IgD-negative memory B cell (primary cell): ENCODE data around the gene CSPG4. TPM values are rescaled to one million over a fixed set of nuclear protein-coding genes. Genes with fewer than 3 reads are reported as not detected.

Experiments
- H3K27ac Mint-ChIP-seq, 3 donors: one replicate each; pipeline ENCODE4 v1.8.0; 2020 to 2022; ENCODE audit warnings: mild to moderate bottlenecking in 3 of 3, mixed read lengths in 3 of 3, moderate library complexity in 1 of 3
- H3K27me3 Mint-ChIP-seq: one replicate; pipeline ENCODE4 v1.8.0; 2021; ENCODE audit warnings: mixed read lengths
- H3K36me3 Mint-ChIP-seq: one replicate; pipeline ENCODE4 v1.8.0; 2020; ENCODE audit warnings: mild to moderate bottlenecking, mixed read lengths
- H3K4me1 Mint-ChIP-seq, 3 donors: one replicate each; pipeline ENCODE4 v1.8.0; 2020 to 2022; ENCODE audit warnings: mixed read lengths in 3 of 3, mild to moderate bottlenecking in 1 of 3
- H3K4me3 Mint-ChIP-seq, 4 donors: one replicate each; pipeline ENCODE4 v1.8.0; 2020 to 2022; ENCODE audit warnings: mild to moderate bottlenecking in 4 of 4, mixed read lengths in 4 of 4, moderate library complexity in 3 of 4
- H3K9me3 Mint-ChIP-seq, 3 donors: one replicate each; pipeline ENCODE4 v1.8.0; 2020 to 2021; ENCODE audit warnings: mixed read lengths in 3 of 3, mild to moderate bottlenecking in 1 of 3
- polyA plus RNA-seq: library from polyadenylated mRNA; unstranded; fragments of 300-500 nt; fragmentation: Illumina TruSeq; gene quantifications from one replicate; pipeline ENCODE4 v1.2.3, GENCODE V29; 2021

The CSPG4 gene
- polyA plus RNA-seq, 1 donor from 2014 or later, result not detected

GRCh38 chr15:75669191-75669878 lies 43.3 kb downstream of the CSPG4 start:
- Mint-ChIP-seq H3K36me3 (peaks cover 1% of the 10 kb centered on the region), H3K9me3 (no peaks in the 10 kb centered on the region), H3K4me3 (no peak overlapping the region), H3K27ac (no peak overlapping the region), H3K27me3 (peaks cover 4% of the 10 kb centered on the region), H3K4me1 (no peaks in the 10 kb centered on the region)

- H3K36me3 Mint-ChIP-seq, result peaks cover 1% of the 10 kb centered on the region
- no peaks in the 10 kb centered on the region for H3K4me1 Mint-ChIP-seq
- no peaks in the 10 kb centered on the region for H3K9me3 Mint-ChIP-seq
- H3K27me3 Mint-ChIP-seq, result peaks cover 4% of the 10 kb centered on the region
- no peak overlapping the region for H3K4me3 Mint-ChIP-seq
- no peak overlapping the region for H3K27ac Mint-ChIP-seq
Measured at GRCh38 chr15:75666823-75667501, 45.7 kb downstream of the CSPG4 start.

- no peak overlapping the region for H3K27ac Mint-ChIP-seq
- H3K4me3 Mint-ChIP-seq, result no peak overlapping the region
- H3K4me1 Mint-ChIP-seq, result no peaks in the 10 kb centered on the region
- no peaks in the 10 kb centered on the region for H3K9me3 Mint-ChIP-seq
- no peaks in the 10 kb centered on the region for H3K36me3 Mint-ChIP-seq
- peaks cover 4% of the 10 kb centered on the region for H3K27me3 Mint-ChIP-seq
Measured at GRCh38 chr15:75663931-75664421, 48.7 kb downstream of the CSPG4 start.

GRCh38 chr15:75662823-75663519 lies 49.7 kb downstream of the CSPG4 start:
- Mint-ChIP-seq H3K9me3 (no peaks in the 10 kb centered on the region), H3K4me1 (no peaks in the 10 kb centered on the region), H3K27me3 (peaks cover 4% of the 10 kb centered on the region), H3K36me3 (no peaks in the 10 kb centered on the region), H3K4me3 (no peak overlapping the region), H3K27ac (no peak overlapping the region)

- Mint-ChIP-seq H3K9me3 (no peaks in the 10 kb centered on the region), H3K36me3 (no peaks in the 10 kb centered on the region), H3K4me1 (no peaks in the 10 kb centered on the region), H3K27ac (no peak overlapping the region), H3K27me3 (peaks cover 4% of the 10 kb centered on the region), H3K4me3 (no peak overlapping the region)
Measured at GRCh38 chr15:75661756-75662140, 50.9 kb downstream of the CSPG4 start.

GRCh38 chr15:75661100-75661755 lies 51.4 kb downstream of the CSPG4 start:
- Mint-ChIP-seq H3K36me3 (no peaks in the 10 kb centered on the region), H3K4me1 (no peaks in the 10 kb centered on the region), H3K9me3 (no peaks in the 10 kb centered on the region), H3K27me3 (peaks cover 4% of the 10 kb centered on the region), H3K27ac (no peak overlapping the region), H3K4me3 (no peak overlapping the region)

GRCh38 chr15:75659928-75660645 lies 52.6 kb downstream of the CSPG4 start:
- no peaks in the 10 kb centered on the region for H3K36me3 Mint-ChIP-seq
- H3K4me3 Mint-ChIP-seq, result no peak overlapping the region
- no peaks in the 10 kb centered on the region for H3K4me1 Mint-ChIP-seq
- H3K9me3 Mint-ChIP-seq, result no peaks in the 10 kb centered on the region
- H3K27me3 Mint-ChIP-seq, result peaks cover 4% of the 10 kb centered on the region
- H3K27ac Mint-ChIP-seq, result no peak overlapping the region

- Mint-ChIP-seq H3K4me3 (no peak overlapping the region), H3K9me3 (no peaks in the 10 kb centered on the region), H3K27ac (no peak overlapping the region), H3K27me3 (no peaks in the 10 kb centered on the region), H3K4me1 (no peaks in the 10 kb centered on the region), H3K36me3 (no peaks in the 10 kb centered on the region)
Measured at GRCh38 chr15:75659141-75659771, 53.4 kb downstream of the CSPG4 start.

- Mint-ChIP-seq H3K9me3 (no peaks in the 10 kb centered on the region), H3K27me3 (no peaks in the 10 kb centered on the region), H3K4me1 (peaks cover 0 to 1% (median 0%) of the 10 kb centered on the region in 3 donors), H3K36me3 (no peaks in the 10 kb centered on the region), H3K4me3 (no peak overlapping the region), H3K27ac (no peak overlapping the region)
Measured at GRCh38 chr15:75656813-75657212, 55.8 kb downstream of the CSPG4 start.

- H3K27me3 Mint-ChIP-seq, result no peaks in the 10 kb centered on the region
Measured at GRCh38 chr15:75656331-75656730, 56.3 kb downstream of the CSPG4 start.

GRCh38 chr15:75655931-75656330 lies 56.7 kb downstream of the CSPG4 start:
- peak overlapping the region in 1 of 3 donors; percentile 81 for H3K27ac Mint-ChIP-seq
- H3K9me3 Mint-ChIP-seq, result no peaks in the 10 kb centered on the region
- no peak overlapping the region for H3K4me3 Mint-ChIP-seq
- H3K36me3 Mint-ChIP-seq, result no peaks in the 10 kb centered on the region
- peaks cover 0 to 3% (median 0%) of the 10 kb centered on the region in 3 donors for H3K4me1 Mint-ChIP-seq
- H3K27me3 Mint-ChIP-seq, result no peaks in the 10 kb centered on the region

More at GRCh38 chr15:75656331-75656730, 56.3 kb downstream of the CSPG4 start:
- Mint-ChIP-seq H3K4me1 (peaks cover 0 to 3% (median 0%) of the 10 kb centered on the region in 3 donors), H3K27ac (peak overlapping the region in 1 of 3 donors; percentile 81), H3K9me3 (no peaks in the 10 kb centered on the region), H3K36me3 (no peaks in the 10 kb centered on the region), H3K4me3 (no peak overlapping the region)

GRCh38 chr15:75654201-75654907 lies 58.3 kb downstream of the CSPG4 start:
- no peaks in the 10 kb centered on the region for H3K9me3 Mint-ChIP-seq
- no peaks in the 10 kb centered on the region for H3K36me3 Mint-ChIP-seq
- peaks cover 0 to 3% (median 0%) of the 10 kb centered on the region in 3 donors for H3K4me1 Mint-ChIP-seq
- peak overlapping the region in 1 of 4 donors; percentile 70 for H3K4me3 Mint-ChIP-seq
- H3K27me3 Mint-ChIP-seq, result no peaks in the 10 kb centered on the region
- H3K27ac Mint-ChIP-seq, result no peak overlapping the region

- Mint-ChIP-seq H3K9me3 (no peaks in the 10 kb centered on the region), H3K36me3 (no peaks in the 10 kb centered on the region), H3K27me3 (peaks cover 6% of the 10 kb centered on the region), H3K27ac (no peak overlapping the region), H3K4me3 (peak overlapping the region in 1 of 4 donors; percentile 65), H3K4me1 (peaks cover 0 to 3% (median 0%) of the 10 kb centered on the region in 3 donors)
Measured at GRCh38 chr15:75653347-75653913, 59.2 kb downstream of the CSPG4 start.
